GM18499 (cell line): Measurements from ENCODE around the gene C19orf85.
A peak's percentile ranks its signal among the peaks of the same experiment; 100 is the strongest.
"Not testable (repeated sequence)": the region's sequence is repeated elsewhere in the genome, so short reads cannot be mapped to it uniquely, and the experiment has no call there.

Experiments used
- ATAC-seq: cut with Tn5 transposase; IDR thresholded peaks from one replicate; pipeline ENCODE4 v1.9.1; 2021; ENCODE audit warnings: moderate number of reproducible peaks; ENCODE audit not compliant: insufficient read depth, unreplicated experiment

C19orf85 gene

DNA sequence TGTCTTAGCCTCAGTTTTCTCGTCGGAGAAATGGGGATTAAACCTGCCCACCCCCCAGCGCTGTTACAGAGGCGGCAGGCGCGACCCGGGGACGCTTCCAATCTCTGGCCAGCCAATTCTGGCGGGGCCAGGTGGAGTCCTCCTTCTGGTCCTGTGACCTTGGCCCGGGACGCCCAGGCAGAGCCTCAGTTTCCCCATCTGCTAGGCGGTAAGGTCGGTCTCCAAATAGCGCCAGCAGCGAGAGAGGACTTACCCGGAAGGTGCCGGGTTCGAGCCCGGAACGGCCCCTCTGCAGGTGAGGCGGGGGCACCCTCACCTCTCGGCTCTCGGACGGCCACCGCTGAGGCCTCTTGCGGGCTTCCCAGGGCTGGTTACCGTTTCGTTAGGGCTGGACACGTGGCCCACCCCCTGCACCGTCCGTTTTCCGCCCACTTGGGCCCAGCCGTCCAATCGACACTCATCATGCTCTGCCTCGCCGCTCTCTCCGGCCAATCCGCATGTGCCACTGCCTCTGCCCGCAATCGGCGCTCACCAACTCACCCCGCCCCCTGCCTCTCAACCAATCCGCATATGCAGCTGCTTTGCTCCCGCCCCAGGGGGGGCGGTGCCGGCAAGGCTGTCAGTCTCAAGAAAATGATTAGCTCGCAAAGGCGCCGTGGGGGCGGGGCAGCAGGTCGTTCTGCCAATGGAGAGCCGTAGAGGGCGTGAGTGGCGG, 3.1 kb downstream of the C19orf85 start, which contains the start of gene ISOC2:
Gene ISOC2 (minus strand): TSS at position 384 of the 715 bp plus-strand sequence. CDS start 5,156 bp downstream, outside the sequence.
- peak; percentile 90 for ATAC-seq

GRCh38 chr19:55460670-55461258, 3.8 kb downstream of the C19orf85 start:
- no peak for ATAC-seq

- no peak for ATAC-seq
These were observed 4.4 kb downstream of the C19orf85 start for GRCh38 chr19:55459950-55460657.

- no peak for ATAC-seq
These were observed 5.0 kb downstream of the C19orf85 start for GRCh38 chr19:55459551-55459949.

- no peak for ATAC-seq
These were observed 6.7 kb downstream of the C19orf85 start for GRCh38 chr19:55457683-55458457.

DNA sequence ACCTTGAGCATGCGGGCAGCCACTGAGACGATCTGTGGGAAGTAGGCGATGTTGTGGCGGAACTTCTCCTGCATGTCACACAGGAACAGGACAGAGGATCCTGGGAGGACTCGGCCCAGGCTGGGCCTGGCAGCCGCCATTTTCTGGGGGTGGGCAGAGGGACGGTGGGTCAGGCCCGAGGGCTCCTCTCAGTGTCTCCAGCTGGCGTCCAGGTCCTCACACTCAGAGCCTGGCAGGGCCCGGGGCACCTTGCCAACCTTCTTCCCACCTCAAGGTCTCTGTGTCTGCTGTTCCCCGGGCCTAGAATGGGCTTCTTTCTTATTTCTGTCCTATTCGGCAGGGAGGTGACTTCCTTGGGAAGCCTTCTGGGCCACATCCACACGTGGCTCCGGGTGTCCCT, 8.2 kb downstream of the C19orf85 start:
- ATAC-seq: no peak

DNA sequence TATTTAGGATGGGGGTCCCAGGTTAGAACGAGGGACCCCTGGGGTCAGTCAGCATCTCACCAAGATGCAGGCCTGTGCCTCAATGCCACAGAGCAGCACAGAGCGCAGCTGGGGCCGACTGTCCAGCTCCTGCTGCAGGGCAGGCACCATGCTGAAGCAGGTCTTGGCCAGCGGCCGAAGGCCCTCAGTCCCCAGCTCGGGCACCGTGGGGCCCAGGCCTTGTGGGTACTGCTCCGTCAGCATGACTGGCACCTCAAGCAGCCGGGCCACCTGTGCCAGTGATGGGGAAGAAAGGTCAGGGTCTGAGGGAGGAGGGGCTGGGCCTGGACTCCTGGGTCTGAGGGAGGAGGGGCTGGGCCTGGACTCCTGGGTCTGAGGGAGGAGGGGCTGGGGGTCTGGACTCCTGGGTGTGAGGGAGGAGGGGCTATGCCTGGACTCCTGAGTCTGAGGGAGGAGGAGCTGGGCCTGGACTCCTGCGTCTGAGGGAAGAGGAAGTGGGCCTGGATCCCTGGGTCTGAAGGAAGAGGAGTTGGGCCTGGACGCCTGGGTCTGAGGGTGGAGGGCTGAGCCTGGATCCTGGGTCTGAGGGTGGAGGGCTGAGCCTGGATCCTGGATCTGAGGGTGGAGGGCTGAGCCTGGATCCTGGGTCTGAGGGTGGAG, 8.8 kb downstream of the C19orf85 start:
- no peak for ATAC-seq

- no peak for ATAC-seq
These were observed 9.7 kb downstream of the C19orf85 start for GRCh38 chr19:55454787-55455243.

DNA sequence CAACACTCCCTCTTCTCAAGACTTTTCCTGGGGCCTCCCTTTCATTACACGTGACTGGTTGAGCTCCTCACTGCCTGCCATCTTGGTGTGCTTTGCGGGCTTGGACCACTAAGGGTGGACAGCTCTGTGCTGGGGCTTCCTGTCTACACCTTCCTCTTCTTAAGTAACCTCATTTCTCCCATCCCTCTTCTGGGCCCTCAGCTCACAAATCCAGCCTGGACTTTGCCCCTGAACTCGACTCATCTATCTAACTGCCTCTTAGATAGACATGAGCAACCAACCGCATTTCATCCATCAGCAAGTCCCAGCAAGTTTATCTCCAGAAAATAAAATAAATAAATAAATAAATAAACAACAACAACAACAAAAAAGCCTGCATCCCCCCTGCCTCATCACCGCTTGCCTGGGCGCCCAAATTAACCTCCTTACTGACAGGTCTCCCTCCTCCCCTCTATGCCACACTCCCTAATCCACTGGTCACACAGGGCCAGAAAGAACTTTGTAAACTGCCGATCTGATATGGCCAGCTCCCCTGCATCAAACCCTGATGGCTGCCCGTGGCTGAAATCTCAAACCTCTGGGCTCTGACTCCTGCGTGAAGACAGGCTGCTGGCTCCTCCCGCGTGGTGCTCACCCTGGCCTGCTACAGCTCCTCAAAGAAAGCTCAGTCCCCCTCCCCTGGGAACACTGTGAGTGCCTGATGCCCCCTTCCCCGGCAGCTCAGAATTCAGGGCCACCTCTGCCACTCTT, 10.9 kb downstream of the C19orf85 start:
- ATAC-seq: no peak

DNA sequence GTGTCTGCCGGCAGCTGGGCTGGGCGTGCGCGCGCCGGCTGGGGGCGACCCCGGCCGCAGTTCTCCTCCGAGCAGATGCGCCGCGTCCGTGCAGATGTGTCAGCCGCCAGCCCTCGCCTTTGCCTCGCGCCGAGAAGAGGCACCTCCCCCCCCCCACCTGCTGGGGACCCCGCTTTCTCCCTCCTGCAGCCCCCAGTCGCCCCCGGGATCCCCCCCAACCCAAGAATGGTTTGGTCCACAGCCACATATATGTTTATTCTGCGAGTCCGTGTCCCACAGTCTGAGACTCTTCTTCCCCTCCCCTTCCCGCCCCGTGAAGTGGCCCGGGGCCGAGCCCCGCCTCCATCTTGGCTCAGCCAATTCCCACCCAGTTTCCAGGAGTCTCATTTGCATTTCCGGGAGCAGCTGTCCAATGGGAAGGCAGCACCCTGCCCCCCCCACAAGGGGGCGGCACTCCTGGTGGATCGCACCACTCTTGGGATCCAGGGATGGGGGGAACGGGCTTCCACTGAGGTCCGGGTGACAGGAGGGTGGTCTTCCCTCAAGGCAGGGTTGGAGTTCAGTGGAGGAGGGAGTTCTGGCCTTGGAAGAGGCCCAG, 11.7 kb downstream of the C19orf85 start:
- ATAC-seq: no peak

DNA sequence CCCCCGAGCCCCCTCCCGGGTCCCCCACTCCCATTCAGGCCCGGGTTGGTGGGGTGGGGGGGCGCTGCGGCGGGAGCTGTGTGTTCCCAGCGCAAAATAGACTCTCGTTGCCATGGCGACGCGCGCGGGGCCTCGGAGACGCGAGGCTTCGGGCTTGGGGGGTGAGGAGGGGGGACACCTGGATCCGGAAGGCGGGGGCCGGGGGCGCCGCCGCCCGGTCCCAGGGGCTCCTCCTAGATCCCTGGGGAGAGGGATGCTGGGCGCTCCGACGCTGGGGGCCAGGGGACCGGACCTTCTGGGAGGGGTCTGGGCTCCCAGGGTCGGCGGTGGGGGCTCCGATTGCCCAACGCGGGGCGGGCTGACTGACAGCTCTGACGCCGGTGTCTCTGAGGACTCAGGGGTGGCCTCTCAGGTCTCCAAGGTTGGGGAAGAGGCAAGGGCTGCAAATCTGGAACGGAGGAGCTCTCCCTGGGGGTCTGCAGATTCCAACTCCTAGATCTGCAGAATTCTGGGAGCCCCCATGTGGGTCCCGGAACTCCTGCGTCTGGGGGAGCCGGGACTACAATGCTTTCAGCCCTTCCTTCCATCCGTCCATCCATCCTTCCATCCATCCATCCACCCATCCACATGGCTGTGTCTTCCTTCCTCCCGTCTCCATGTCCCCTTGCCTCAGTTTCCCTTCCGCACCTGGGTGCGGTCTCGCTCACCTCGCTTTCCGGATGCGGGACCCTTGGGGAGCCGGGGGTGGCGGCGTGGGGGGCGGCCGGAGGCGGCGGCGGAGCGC, 12.4 kb downstream of the C19orf85 start:
- no peak for ATAC-seq

DNA sequence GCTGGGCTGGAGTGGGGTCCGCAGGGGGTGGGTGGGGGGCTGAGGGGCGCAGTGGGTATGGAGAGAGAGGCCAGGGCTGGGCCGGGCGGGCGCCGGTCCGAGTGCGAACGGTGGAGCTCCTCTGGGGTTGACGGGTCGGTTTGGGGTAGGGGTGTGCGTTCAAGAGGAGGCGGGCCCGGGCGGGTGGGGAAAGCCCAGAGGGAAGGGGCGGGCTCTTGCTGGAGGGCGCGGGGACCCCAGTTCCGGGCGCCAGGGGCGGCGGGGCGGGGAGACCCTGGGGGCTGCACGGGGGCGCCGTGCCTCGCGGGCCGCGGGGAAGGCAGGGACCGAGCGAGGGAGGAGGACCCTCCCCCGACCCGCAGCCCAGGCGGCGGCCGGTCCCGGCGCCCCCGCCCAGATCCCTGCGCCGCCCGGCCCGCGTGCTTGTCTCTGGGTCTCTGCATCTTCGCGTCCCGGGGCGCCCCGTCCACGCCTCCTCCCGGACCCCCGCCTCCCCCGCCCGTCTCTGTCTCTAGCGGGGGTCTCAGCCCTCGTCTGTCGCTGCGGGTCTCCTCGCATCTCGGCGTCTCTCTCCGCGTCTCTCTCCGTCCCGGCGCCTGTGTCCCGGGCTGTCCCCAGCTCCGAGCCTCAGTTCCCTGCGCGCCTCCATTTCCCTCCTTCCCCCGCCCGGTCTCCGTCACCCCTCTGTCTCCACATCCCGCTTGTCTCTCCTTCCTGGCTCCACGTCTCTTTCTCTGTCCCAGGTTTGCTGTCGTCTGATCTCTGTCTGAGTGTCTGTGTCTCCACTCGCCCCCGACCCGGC, 13.2 kb downstream of the C19orf85 start:
- no peak for ATAC-seq

- ATAC-seq: no peak
These were observed 15.1 kb downstream of the C19orf85 start for GRCh38 chr19:55449469-55449868.

- ATAC-seq: not testable (repeated sequence)
These were observed 16.4 kb downstream of the C19orf85 start for GRCh38 chr19:55448175-55448490.

DNA sequence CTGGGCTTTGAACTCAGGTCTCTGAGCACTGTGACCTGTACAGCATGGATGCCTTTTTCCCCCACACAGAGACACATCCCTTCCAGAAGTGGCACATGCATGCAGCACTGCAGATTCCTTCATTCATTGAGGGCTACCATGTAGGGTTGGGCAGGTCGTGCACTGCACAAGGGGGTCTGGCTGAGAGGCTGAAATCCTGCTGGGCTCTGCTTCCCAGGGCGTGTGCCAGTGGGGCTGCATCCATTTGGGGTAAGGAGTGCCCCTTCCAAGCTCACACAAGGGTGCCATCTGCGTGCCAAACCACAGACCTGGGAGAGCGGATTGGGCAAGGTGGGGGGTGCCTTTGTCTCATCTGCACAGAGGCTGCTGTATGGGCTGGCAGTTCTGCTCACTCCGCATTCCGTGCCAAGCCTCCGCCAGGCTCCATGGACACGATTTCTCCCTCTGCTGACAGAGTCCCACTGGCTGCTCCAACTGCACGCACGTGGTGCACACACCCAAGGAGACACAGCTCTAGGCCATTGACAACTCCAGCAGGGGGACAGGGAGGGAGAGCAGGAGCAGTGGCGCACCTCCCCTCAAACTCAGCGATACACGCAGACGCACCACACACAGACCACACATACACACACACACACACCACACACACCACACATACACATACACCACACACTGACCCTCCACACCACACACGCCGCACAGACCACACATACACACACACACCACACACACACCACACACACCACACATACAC, 17.0 kb downstream of the C19orf85 start:
- no peak for ATAC-seq

DNA sequence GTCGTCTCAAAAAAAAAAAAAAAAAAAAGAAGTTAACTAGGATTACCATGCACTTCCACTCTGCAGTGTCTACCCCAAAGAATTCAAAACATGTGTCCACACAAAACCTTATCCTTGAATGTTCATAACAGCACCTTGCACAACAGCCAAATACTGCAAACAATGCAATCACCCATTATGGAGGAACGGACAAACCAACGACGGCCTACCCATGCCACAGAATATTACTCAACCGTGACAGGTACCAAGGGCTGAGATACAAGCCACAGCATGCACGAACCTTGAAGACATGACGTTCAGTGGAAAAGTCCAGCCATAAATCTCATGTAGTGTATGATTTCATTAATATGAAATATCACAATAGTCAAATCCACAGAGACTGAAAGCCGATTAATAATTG, 18.5 kb downstream of the C19orf85 start:
- ATAC-seq: no peak

GRCh38 chr19:55444646-55445045, 19.9 kb downstream of the C19orf85 start:
- no peak for ATAC-seq
